MM.1S (cell line): Measurements from ENCODE around the gene ZDHHC15.
"Not testable (repeated sequence)": the region's sequence is repeated elsewhere in the genome, so short reads cannot be mapped to it uniquely, and the experiment has no call there.

Source experiments
- DNase-seq: peaks from one replicate; pipeline ENCODE4 v3.0.0-alpha.2; 2015
- H2AFZ ChIP-seq: fragments of 300-600 bp; sonication (generic); 2 replicates; pipeline ENCODE4 v1.6.0; 2016; ENCODE audit warnings: antibody characterized with exemption, low read length
- H3F3A ChIP-seq: fragments of 300-600 bp; sonication (generic); 2 replicates; pipeline ENCODE4 v1.6.1; 2016; ENCODE audit warnings: mild to moderate bottlenecking, antibody characterized with exemption, low read length, moderate library complexity, mixed read lengths; ENCODE audit not compliant: insufficient read depth
- H3K27ac ChIP-seq: fragments of 300-600 bp; sonication (generic); 2 replicates; pipeline ENCODE4 v1.5.1; 2016; ENCODE audit warnings: mild to moderate bottlenecking, low read length
- H3K27me3 ChIP-seq: fragments of 300-600 bp; sonication (generic); replicated peaks from 2 replicates; pipeline ENCODE4 v1.6.0; 2016; ENCODE audit warnings: low read length; ENCODE audit not compliant: insufficient read depth
- H3K36me3 ChIP-seq: fragments of 300-600 bp; sonication (generic); replicated peaks from 2 replicates; pipeline ENCODE4 v1.6.1; 2016; ENCODE audit warnings: mild to moderate bottlenecking, low read length, mixed read lengths; ENCODE audit not compliant: insufficient read depth
- H3K4me1 ChIP-seq: fragments of 300-600 bp; sonication (generic); 2 replicates; pipeline ENCODE4 v1.6.1; 2016; ENCODE audit warnings: low read length, mixed read lengths
- H3K4me2 ChIP-seq: fragments of 300-600 bp; sonication (generic); 2 replicates; pipeline ENCODE4 v1.6.0; 2016; ENCODE audit warnings: low read depth, low read length
- H3K4me3 ChIP-seq: fragments of 300-600 bp; sonication (generic); 2 replicates; pipeline ENCODE4 v1.5.1; 2016; ENCODE audit warnings: low read length, mixed read lengths
- H3K79me2 ChIP-seq: fragments of 300-600 bp; sonication (generic); 2 replicates; pipeline ENCODE4 v1.6.1; 2016; ENCODE audit warnings: mixed run types, low read length, mixed read lengths
- H3K9ac ChIP-seq: fragments of 300-600 bp; sonication (generic); 2 replicates; pipeline ENCODE4 v1.6.1; 2016; ENCODE audit warnings: low read length, mixed read lengths
- H3K9me2 ChIP-seq: fragments of 300-600 bp; sonication (generic); replicated peaks from 2 replicates; pipeline ENCODE4 v1.6.1; 2016; ENCODE audit warnings: mild to moderate bottlenecking, low read length, mixed read lengths; ENCODE audit not compliant: insufficient read depth
- H3K9me3 ChIP-seq: fragments of 300-600 bp; sonication (generic); replicated peaks from 2 replicates; pipeline ENCODE4 v1.6.1; 2016; ENCODE audit warnings: mild to moderate bottlenecking, low read length, mixed read lengths; ENCODE audit not compliant: insufficient read depth
- H4K20me1 ChIP-seq: fragments of 300-600 bp; sonication (generic); 2 replicates; pipeline ENCODE4 v1.6.1; 2016; ENCODE audit warnings: mild to moderate bottlenecking, low read length, moderate library complexity, mixed read lengths; ENCODE audit not compliant: insufficient read depth
- EZH2 ChIP-seq: fragments of 300-600 bp; sonication (generic); optimal IDR thresholded peaks from 2 replicates; pipeline ENCODE3; 2017; ENCODE audit warnings: low read depth, mild to moderate bottlenecking, antibody characterized with exemption, low read length, mixed read lengths
- EZH2phosphoT487 ChIP-seq: fragments of 300-600 bp; sonication (generic); IDR thresholded peaks from 2 replicates; pipeline ENCODE4 v1.6.1; 2018; ENCODE audit warnings: antibody characterized with exemption, low read length
- TF ChIP-seq, protein P1 (sequence below): fragments of 300-600 bp; sonication (generic); IDR thresholded peaks from 2 replicates; pipeline ENCODE4 v1.5.1; 2016; ENCODE audit warnings: antibody characterized with exemption, low read length, mixed read lengths

The ZDHHC15 gene

DNA sequence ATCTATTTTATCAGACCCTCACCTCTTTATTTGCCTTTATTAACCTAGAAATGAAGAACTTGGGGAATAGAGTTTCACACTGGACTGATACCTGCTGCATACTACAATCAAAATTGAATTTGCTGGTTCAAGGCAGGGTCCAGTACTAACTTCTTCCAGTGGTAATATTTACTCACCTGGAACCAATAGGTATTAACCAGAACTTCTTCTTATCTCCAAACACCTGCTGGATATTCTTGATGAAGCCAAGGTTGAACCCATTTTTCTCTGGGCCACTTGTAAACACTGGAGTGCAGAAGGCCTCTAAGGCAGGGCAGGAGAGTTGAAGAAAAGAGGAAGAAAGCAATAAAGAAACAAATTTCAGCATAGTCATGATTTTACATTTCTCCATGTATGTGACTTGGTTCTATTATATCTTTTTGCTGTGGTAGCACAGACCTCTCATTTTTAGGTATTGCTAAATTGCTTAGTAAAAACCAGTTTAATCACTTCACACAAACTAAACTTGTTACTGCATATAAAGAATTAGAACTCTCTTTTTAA is 101.1 kb downstream of the ZDHHC15 start:
- Histone ChIP-seq H3K27me3 (no peaks in the 10 kb centered on the region), H3K4me1 (no peaks in the 10 kb centered on the region), H4K20me1 (no peaks in the 10 kb centered on the region), H3K4me2 (no peak overlapping the region), H3K4me3 (no peak overlapping the region), H3K79me2 (no peaks in the 10 kb centered on the region), H3K9me3 (no peaks in the 10 kb centered on the region), H3K9ac (no peak overlapping the region), H3K9me2 (no peaks in the 10 kb centered on the region), H3K27ac (no peak overlapping the region), H3F3A (no peaks in the 10 kb centered on the region), H2AFZ (no peak overlapping the region), H3K36me3 (no peaks in the 10 kb centered on the region)
- TF ChIP-seq, protein P1, sequence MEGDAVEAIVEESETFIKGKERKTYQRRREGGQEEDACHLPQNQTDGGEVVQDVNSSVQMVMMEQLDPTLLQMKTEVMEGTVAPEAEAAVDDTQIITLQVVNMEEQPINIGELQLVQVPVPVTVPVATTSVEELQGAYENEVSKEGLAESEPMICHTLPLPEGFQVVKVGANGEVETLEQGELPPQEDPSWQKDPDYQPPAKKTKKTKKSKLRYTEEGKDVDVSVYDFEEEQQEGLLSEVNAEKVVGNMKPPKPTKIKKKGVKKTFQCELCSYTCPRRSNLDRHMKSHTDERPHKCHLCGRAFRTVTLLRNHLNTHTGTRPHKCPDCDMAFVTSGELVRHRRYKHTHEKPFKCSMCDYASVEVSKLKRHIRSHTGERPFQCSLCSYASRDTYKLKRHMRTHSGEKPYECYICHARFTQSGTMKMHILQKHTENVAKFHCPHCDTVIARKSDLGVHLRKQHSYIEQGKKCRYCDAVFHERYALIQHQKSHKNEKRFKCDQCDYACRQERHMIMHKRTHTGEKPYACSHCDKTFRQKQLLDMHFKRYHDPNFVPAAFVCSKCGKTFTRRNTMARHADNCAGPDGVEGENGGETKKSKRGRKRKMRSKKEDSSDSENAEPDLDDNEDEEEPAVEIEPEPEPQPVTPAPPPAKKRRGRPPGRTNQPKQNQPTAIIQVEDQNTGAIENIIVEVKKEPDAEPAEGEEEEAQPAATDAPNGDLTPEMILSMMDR: no peak
- no peak for TF ChIP-seq EZH2
- no peak for TF ChIP-seq EZH2phosphoT487
- no peak for DNase-seq

DNA sequence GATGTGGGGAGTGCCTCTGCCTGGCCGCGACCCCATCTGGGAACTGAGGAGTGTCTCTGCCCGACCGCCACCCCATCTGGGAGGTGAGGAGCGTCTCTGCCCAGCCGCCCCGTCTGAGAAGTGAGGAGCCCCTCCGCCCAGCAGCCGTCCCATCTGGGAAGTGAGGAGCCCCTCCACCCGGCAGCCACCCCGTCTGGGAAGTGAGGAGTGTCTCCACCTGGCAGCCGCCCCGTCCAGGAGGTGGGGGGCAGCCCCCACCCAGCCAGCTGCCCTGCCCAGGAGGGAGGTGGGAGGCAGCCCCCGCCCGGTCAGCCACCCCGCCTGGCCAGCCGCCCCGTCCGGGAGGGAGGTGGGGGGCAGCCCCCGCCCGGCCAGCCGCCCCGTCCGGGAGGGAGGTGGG is 115.7 kb downstream of the ZDHHC15 start:
- H3F3A ChIP-seq, H3K79me2 ChIP-seq, H3K4me3 ChIP-seq, H3K27me3 ChIP-seq, H3K9ac ChIP-seq, H3K9me2 ChIP-seq, H4K20me1 ChIP-seq, H3K4me2 ChIP-seq, DNase-seq, H3K4me1 ChIP-seq, H2AFZ ChIP-seq, H3K27ac ChIP-seq, H3K36me3 ChIP-seq, H3K9me3 ChIP-seq: not testable (repeated sequence)

DNA sequence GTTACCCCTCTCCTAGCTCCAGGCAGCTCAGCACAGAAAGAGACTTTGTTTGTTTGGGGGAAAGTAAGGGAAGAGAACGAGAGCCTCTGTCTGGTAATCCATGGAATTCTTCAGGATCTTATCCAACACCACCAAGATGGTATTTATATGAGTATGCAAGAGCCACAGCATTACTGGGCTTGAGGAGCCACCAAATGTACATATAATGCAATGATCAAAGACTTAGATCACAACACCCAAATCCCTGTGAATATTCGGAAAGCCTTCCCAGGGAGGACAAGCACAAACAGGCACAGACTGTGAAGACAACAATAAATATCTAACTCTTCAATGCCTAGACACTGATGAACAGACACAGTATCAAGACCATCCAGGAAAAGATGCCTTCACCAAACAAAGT is 132.4 kb downstream of the ZDHHC15 start:
- H3K4me2 ChIP-seq: no peak overlapping the region
- no peaks in the 10 kb centered on the region for H3K79me2 ChIP-seq

DNA sequence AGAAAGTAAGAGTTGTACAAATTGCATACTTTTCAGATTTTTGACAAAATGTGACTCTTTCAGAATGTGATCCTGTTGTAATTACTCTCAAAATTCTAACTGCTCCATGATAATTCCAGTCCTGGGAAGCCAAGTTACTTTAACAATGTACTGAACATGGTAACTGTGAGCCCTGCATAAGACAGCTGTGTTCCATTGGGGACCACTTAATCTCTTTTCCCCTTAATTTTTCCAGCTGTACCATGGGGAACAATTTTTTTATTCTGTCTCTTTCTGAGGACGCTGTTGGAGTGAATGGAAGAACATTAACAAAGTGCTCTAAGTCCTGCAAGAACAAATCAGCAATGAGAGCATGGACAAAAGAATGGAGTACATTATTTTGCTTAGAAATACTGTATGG is 153.1 kb downstream of the ZDHHC15 start:
- Histone ChIP-seq H3F3A (no peaks in the 10 kb centered on the region), H4K20me1 (no peaks in the 10 kb centered on the region), H3K9me3 (no peaks in the 10 kb centered on the region), H3K27me3 (no peaks in the 10 kb centered on the region), H3K4me3 (no peak overlapping the region), H3K4me2 (no peak overlapping the region), H3K27ac (no peak overlapping the region), H3K4me1 (no peaks in the 10 kb centered on the region), H3K9ac (no peak overlapping the region), H3K9me2 (no peaks in the 10 kb centered on the region), H3K79me2 (no peaks in the 10 kb centered on the region), H2AFZ (no peak overlapping the region), H3K36me3 (no peaks in the 10 kb centered on the region)
- no peak for TF ChIP-seq EZH2phosphoT487
- TF ChIP-seq EZH2: no peak
- TF ChIP-seq, protein P1: no peak
- DNase-seq: no peak

More for the DNA sequence above, 132.4 kb downstream of the ZDHHC15 start:
- DNase-seq: no peak
- Histone ChIP-seq H3K9me2 (no peaks in the 10 kb centered on the region), H3K4me3 (no peak overlapping the region), H3K27me3 (no peaks in the 10 kb centered on the region), H3K9me3 (no peaks in the 10 kb centered on the region), H4K20me1 (no peaks in the 10 kb centered on the region), H3K36me3 (no peaks in the 10 kb centered on the region), H3K9ac (no peak overlapping the region), H3F3A (no peaks in the 10 kb centered on the region), H3K4me1 (no peaks in the 10 kb centered on the region), H2AFZ (no peak overlapping the region), H3K27ac (no peak overlapping the region)
- TF ChIP-seq, protein P1: no peak
- TF ChIP-seq EZH2phosphoT487 (no peak), EZH2 (no peak)
